ENCODE measurements around the gene SLC15A3.

Gene SLC15A3

DNA sequence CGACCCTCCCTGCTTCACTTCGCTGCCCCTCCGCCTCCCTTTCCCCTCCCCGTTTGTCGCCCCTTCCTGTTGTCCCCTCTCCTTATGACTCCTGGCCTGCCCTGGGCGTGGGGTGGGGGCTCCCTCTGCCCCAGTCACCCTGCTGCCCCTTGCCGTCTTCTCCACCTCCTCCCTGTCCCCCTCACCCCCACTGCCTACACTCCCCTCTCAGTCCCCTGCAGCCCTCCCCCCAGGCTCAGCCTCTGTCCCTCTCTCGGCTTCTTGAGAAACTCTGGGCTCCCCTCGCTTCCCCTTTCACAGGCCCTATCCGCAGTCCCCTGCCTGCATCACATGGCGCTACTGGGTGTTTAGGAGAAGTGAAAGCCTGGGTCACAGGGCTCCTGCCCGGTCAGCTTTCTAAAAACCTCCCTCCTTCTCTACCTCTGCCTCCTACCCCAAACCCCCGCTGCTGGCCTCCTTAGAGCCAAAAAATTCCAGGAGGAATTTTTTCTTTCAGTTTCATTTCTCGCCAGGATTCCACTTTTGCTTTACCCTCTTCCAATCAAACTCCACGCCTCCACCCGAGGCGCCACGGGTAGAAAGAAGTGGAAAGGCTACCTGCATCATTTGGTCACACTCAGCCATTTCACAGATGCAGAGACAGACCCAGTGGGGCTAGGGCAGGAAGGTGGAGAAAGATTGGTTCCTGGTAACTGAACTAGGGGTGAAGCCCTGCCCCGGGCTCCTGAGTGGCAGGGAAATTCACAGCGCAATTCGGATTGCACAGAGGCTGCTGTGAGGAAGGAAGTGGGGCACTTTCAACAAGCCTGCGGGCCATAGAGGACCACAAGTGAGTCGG is at the start of gene SLC15A3:
TSS of gene SLC15A3 (minus strand) at position 273 of the 838 bp plus-strand sequence. CDS start 625 bp downstream, outside the sequence.
- no peak for DNase-seq (ENCODE audit: low read depth in 1 of 2, low spot score in 1 of 2)

DNA sequence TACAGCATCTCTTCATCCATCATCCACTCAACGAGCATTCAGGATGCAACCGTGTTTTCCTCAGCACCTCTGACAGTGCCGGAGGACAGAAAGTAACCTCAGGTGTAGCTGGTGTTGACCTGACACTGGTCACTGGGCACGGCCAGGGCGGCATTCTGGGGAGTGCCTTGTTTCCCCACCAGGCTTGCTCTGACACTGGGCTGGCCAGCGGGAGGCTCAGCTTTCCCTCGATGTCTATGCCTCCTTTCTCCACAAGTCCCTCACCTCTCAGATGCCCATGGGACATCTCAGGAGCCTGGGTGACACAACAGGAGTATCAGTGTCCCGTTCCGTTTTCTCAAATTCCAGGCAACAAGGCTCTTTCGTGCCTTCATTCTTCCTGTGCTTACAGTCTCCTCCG is 48.5 kb upstream of the SLC15A3 start:
- DNase-seq (ENCODE audit: low read depth in 1 of 2, low spot score in 1 of 2) = no peak

DNA sequence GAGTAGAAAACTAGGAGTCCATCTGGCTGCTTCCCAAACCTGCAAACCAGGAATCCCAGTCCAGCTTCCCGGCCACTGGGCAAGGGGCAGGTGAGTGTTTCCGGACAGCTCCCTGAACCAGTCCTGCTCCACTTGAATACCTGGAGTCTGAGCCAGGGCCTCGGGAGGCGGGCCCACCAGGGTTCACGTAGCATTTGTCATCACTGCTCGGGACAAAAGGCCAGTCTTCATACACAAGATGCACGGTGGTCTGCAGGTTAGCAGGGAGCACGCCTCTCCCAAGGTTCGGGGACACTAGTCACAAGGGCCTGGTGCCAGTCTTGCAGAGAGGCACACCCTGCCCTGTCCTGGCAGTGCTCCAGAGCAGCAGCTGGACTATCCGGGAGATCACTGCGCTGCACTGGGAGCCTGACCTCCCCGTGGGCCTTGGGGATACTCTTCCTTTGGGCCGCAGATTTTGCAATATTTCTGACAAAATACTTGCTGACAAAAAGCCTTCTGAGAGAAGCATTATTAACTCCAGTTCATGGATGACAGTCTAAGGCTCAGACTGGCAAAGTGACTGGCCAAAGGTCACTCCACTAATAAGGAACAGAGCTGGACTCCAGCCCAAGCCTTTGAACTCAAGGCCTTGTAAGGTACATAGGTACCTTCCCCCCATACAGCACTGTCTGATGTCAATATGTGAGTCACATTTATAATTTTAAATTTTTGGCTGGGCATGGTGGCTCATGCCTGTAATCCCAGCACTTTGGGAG is 44.6 kb upstream of the SLC15A3 start:
- DNase-seq (ENCODE audit: low read depth in 1 of 2, low spot score in 1 of 2) = no peak

DNA sequence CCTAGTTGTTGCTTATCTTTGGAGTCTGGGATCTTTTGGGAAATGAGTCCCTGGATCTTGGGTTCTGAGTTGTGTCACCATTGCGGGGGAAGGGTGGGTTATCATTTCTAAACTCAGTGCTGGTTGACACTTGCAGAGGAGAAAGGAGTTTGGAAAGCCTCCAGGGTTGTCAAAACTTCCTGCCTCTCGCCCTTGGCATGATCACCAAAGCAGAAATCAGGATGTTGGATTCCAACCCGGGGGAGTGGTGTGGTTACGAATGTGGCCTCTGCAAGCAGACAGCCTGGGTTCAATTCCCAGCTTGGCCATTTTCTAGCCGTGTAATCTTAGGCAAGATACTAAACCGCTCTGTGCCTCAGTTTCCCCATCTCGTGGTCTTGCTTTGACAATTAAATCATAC is 43.8 kb upstream of the SLC15A3 start:
- no peak for DNase-seq (ENCODE audit: low read depth in 1 of 2, low spot score in 1 of 2)

DNA sequence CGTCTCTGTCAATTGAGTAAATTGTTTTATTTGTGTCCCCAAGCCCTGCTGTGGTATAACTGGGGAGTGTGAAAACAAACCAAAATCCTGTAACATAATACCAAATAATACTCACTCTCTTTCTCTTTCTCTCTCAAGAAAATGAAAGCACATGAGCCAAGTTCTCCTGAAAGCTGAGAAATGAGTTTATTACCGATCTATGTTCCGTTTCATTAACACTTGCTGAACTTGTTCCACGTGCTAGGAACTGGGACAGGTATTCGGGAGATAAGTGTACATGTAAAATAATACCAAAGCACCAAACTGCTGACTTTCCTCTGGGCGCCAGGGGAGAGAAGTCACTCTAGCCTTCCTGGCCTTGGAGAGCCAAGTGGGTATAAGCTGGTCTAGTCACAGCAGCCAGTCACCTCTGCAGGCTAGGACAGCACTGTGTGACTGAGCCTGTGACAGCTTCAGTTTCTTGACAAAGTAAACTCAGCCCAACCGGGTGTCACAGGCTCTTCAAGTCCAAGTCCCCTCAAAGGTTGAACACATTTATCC is 42.6 kb upstream of the SLC15A3 start:
- DNase-seq (ENCODE audit: low read depth in 1 of 2, low spot score in 1 of 2) = peak in 1 of 2 donors; percentile 36

DNA sequence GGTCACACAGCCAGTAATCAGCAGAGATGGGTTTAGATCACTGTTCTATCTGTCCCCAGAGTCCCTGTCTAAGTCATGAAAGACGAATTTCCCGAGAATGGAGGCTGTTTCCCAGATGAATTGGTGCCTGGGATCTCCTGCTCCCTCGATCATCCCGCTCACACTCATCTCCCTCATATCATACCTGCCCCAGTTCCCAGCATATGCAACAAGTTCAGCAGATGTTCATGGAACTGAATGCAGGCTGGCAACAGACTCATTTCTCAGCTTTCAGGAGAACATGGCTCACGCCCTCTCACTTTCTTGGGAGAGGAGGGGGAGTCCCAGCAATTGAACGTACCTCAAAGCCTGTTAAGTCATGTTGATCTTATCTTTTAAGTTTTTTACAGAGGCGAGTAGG is 41.6 kb upstream of the SLC15A3 start:
- DNase-seq (ENCODE audit: low read depth in 1 of 2, low spot score in 1 of 2) = peak in 1 of 2 donors; percentile 53

DNA sequence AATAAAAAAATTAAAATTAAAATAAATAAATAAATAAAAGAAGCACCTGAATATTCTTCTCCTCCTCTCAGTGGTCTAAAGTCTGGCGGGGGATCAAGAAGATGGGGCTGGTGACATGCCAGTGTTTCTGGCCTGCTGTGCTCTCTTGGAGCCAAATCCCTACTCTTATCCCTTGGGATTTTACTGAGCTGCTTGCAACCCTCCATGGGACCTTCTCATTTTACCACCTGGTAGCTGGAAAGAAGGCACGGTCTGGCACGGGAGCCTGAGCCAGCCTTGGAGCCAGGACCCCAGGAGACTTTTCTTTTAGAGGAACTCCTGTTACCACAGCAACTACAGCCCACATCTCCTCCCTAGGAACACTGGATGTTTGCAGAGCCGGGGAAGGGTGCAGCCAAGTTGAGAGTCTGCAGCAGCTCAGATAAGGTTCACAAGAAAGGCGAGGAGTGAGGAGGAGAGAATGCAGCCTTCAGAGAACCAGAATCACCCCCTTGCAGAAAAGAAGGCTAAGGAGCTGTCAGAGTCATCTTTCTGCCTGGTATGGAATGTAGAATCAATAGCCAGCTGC is 41.0 kb upstream of the SLC15A3 start:
- DNase-seq (ENCODE audit: low read depth in 1 of 2, low spot score in 1 of 2) = no peak

DNA sequence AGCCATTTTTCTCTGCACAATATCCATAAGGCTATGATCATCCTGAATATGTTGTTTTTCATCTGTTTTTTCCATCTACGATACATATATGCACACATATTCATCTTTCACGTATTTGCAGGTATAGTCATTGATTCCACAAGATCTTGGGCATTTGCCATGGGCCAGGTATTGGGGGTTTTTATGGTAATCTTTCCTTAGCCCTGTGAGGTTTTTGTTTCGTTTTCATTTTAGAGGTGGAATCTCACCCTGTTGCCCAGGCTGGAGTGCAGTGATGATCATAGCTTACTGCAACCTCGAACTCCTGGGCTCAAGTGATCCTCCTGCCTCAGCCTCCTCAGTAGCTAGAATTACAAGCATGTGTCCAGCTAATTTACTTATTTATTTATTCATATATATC is 39.5 kb upstream of the SLC15A3 start:
- DNase-seq (ENCODE audit: low read depth in 1 of 2, low spot score in 1 of 2) = peak in 1 of 2 donors; percentile 55

DNA sequence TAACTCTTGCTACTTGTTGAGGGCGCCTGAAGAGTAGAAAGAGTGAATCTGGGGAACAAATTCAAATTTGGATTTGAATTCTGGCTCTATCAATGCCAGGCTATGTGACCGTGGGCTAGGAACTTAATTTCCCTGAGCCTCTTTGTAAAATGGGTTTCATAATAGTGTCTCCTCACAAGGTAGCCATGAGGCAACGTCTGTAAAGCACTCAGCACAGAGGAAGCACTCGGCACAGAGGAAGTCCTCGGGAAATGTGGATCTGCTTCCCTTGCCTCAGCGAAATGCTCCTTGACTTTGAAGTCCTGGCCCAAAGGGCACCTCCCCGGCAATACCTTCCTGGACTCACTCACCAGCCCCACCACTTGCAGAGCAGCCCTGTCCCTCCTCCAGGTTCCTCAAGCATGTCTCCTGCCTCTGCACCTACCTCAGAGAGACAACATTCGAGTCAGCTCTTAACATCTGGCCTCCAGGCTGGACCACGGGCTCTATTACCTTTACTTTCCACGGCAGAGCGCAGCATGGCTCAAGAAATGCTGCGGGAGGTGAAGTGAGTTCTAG is 37.2 kb upstream of the SLC15A3 start:
- DNase-seq (ENCODE audit: low read depth in 1 of 2, low spot score in 1 of 2) = no peak

DNA sequence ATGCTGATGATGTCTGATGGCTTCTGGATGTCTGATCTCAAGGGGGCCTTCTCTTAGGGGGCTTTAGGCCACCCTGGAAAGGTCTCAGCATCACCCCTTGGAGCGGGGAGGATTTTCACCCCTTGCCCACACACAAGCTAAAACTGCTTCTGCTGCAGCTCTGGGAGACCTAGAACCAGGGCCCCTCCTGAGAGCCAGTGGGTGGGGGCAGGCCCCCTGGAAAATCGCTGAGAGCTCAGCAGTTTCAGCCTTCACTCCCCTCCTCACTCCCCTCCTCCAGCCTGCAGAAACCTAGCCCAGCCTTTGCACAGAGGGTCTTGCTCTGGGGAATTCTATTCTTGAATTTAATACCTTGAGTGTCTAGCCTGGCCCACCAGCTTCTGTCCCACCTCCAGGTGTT is 36.7 kb upstream of the SLC15A3 start:
- no peak for DNase-seq (ENCODE audit: low read depth in 1 of 2, low spot score in 1 of 2)

DNA sequence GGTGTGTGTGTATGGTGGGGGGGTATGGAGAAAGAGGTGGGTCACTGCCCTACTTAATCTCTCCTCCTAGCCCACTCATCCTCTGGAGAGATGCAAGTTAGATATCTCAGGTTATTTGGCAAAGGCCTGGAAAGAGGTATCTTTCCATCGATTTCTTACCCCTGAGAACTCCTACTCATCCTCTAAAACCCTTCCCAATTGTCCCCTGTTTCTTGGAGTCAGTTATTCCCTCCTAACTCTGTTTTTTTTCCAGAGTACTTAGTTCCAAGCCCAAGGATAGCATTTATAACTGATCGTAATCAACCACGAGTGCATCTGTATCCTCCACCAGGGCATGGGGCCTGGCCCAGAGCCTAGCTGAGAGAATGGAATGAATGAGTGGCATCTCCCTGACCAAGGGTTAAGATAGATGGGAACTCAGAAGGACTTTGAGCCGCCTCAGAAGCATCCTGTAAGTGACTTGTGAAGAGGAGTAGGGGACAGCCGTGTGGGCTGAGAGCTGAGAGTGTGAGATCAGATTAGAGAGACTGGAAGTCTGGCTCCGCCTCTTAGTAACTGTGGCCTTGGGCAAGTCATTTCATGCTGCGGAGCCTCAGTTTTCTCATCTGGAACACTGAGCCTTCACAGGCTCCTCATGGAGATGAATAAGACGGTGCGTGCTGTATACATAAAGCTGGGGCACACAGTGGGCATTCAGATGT is 35.8 kb upstream of the SLC15A3 start:
- peak in 1 of 2 donors; percentile 67 for DNase-seq (ENCODE audit: low read depth in 1 of 2, low spot score in 1 of 2)

DNA sequence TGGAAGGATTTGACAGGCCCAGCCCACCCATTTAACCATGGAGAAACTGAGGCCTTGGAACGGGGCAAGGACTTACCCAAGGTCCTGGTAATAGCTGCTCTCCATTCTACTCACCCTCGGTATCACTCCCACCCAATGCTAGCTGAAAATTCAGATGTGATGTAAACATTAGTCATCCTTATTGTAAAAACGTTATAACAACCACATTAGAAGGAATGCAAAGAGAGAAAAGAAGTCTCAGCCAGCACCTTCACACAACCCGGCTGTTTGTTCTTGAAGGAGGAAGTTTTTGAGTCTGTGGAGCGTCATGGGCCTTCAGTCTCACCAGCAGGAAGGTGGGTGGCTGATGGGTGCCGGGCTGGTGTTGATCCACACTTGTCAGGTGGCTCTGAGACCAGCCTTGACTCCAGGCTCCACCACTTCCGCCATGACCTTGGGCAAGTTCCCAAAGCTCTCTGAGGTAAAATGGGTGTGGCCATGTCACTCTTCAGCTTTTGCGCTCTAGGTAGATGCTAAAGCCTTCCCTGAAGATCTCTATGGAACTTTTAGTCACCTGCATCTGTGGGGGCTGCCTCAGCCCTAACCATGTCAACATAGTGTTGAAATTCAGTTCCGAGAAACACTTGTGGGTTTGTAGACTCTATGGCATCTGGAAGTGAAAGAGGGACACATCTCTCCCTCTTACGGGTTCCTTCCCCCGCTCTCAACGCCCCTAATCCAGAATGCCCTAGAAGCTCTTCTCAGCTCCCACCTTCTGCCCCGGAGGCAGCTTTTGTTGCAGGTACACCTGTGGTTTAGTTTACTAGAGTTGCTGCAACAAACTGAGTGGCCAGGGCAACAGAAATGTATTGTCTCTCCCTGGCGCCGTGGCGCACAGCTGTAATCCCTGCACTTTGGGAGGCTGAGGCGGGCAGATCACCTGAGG is 34.3 kb upstream of the SLC15A3 start:
- peak; percentile 76 to 90 for DNase-seq (ENCODE audit: low read depth in 1 of 2, low spot score in 1 of 2)

DNA sequence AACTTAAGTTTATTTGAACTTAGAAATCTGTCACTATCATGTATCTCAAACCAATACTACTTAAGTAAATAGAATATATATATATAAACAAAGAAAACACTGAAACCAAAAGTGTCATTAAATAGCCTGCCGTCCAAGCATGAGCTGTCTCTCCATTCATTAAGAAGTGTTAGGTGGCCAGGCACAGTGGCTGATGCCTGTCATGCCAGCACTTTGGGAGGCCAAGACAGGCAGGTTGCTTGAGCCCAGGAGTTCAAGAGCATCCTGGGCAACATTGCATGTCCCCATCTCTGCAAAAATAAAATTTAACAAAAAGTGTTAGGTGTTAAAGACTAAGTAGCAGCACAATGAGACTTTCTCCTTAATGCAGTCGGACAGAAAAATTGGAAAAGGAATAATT is 33.5 kb upstream of the SLC15A3 start:
- no peak for DNase-seq (ENCODE audit: low read depth in 1 of 2, low spot score in 1 of 2)

DNA sequence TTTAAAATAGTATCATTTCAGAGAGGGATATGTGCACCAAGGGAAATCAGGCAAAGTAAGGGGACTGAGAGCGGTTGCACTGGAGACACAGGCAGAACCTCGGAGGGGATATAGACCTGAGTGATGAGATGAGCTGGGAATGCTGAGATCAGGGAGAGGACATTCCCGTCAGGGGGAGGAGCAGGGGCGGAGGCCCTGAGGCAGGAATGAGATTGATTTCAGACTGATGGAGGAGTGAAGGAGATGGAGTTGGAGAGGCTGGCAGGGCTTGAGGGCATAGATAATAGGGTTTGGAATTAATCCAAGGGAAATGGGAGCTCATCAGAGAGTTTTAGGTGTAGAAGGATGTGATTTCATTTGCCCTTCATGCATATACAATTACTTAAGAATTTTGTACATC is 32.7 kb upstream of the SLC15A3 start:
- no peak for DNase-seq (ENCODE audit: low read depth in 1 of 2, low spot score in 1 of 2)

DNA sequence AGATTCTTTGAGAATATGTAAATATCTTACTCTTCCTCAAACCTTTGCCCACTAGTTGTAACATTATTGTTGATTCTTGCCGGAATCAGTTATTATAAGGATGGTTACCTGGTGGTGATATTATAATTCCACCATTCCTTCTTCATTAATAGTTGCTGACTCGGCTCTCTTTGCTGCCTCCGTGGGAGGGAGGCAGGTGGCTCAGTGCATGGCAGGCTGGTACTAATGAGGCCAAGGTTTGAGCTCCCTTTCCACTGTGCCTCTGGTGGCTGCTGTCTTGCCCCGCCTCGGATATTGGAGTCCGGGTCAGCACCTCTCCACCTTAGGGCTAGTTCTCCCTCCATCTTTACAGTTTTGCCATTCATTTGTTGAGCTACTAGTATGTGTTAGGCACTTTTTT is 32.2 kb upstream of the SLC15A3 start:
- DNase-seq (ENCODE audit: low read depth in 1 of 2, low spot score in 1 of 2) = no peak

DNA sequence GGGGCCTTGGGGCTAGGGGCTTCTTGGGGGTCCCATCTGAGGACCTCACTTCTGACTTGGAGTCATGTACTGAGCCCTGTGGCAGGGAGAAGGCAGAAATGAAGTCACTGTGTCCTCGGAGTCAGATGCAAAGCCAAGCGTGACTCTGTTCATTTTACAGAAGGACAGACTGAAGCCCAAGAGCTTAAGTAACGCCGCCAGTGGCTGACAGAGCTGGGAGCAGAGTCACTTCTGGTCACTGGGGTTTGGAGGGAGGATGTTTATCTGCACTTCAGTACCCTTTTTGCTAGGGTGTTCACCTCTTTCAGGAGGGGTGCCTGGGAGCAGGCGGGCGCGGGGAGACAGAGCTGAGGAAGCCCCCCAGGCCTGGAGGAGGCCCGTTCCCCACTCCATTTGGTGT is 30.2 kb upstream of the SLC15A3 start:
- no peak for DNase-seq (ENCODE audit: low read depth in 1 of 2, low spot score in 1 of 2)

DNA sequence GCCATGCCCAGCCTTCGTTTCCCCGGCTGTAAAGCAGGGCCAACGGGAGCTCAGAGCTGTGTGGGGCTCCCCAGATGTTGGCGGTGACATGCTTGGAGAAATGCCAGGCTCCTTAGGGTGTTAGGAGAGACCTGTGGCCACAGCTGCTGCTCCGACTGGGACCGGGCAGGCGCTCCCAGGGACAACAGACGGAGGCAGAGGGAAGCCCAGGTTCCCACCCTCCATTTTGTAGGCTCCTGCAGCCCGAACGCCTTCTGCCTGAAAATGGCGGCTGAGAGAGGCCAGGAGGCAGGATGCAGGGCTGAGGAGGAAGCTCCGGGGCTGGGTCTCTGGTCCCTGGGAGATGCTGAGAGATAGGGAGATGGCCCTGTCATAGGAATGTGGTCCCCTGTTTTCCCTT is 29.5 kb upstream of the SLC15A3 start:
- no peak for DNase-seq (ENCODE audit: low read depth in 1 of 2, low spot score in 1 of 2)

DNA sequence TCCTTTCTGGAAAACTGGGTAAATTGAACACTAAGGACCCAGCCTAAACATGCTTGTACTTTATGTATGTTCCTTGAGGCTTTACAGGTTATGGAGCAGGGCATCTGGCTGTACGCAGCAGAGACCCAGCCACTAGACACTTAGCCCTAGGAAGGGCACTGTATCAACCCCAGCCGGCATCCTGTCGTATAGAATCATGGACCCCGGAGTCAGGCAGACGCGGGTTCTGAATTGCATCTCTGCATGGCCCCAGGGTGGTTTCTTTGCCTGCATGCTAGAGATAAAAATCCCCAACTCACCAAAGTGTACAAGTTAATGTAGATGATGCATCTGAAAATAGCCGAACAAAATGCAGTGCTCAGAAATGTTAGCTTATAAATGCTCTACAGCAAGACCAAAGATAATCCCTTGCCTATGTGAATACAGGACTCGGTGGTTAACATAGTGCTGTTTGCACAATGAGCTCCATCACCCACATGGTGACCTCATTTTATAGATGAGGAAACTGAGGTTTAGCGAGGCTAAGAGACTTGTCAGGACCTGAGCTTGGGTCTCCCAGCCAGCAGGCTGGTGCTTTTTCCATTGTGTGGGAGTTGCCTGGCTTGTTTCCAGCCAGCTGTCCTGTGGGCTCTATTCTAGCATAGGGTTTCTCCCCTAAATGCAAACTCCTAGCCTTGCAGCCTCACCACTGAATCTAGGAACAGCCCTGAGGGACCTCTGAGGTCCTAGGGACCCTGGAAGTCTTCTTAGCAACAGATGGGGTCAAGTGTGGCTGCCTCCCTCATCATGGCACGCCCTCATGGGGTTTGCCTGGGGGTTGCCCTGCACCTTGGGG is 26.8 kb upstream of the SLC15A3 start:
- DNase-seq (ENCODE audit: low read depth in 1 of 2, low spot score in 1 of 2) = peak in 1 of 2 donors; percentile 79

DNA sequence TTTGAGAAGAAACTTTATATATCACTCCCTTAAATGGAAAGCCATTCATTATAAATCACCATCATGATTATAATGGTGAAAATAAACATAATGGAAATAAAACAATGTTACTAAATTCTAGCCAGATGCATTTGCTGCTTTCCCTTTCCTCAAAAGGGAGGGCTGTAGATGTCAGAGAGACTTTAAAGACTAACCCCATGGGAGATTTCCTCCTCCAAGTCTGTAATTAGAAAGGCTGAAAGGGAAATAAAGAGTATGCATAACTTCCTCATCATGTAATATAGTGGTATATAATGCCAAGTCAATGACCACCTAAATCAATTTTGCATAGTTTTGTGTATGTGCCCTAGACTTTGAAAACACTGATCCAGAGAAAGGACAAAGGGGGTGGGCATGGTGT is 25.9 kb upstream of the SLC15A3 start:
- DNase-seq (ENCODE audit: low read depth in 1 of 2, low spot score in 1 of 2) = no peak
